Endothelial cell of umbilical vein (primary cell): ENCODE results near the gene NTSR1.

Experiments
- POLR2A ChIP-seq: IDR thresholded peaks from 2 replicates; pipeline ENCODE4 v1.6.1; 2012; ENCODE audit warnings: low read depth, mild to moderate bottlenecking, control low read depth, low read length
- POLR2AphosphoS5 ChIP-seq: IDR thresholded peaks from 2 replicates; pipeline ENCODE4 v1.6.1; 2012; ENCODE audit warnings: low read depth, mild to moderate bottlenecking, control low read depth, low read length, moderate library complexity; ENCODE audit not compliant: insufficient read depth
- TF ChIP-seq, protein P1 (sequence below), 2 donors: IDR thresholded peaks; 1 replicate in 1 of 2; 2 replicates in 1 of 2; pipeline ENCODE4 v1.5.1; 2011; ENCODE audit warnings: low read length in 2 of 2, mild to moderate bottlenecking in 2 of 2, moderate library complexity in 2 of 2, control low read depth in 1 of 2, inconsistent platforms in 1 of 2, low read depth in 1 of 2; ENCODE audit not compliant: insufficient read depth in 1 of 2; ENCODE audit errors: extremely low read depth in 1 of 2

DNA sequence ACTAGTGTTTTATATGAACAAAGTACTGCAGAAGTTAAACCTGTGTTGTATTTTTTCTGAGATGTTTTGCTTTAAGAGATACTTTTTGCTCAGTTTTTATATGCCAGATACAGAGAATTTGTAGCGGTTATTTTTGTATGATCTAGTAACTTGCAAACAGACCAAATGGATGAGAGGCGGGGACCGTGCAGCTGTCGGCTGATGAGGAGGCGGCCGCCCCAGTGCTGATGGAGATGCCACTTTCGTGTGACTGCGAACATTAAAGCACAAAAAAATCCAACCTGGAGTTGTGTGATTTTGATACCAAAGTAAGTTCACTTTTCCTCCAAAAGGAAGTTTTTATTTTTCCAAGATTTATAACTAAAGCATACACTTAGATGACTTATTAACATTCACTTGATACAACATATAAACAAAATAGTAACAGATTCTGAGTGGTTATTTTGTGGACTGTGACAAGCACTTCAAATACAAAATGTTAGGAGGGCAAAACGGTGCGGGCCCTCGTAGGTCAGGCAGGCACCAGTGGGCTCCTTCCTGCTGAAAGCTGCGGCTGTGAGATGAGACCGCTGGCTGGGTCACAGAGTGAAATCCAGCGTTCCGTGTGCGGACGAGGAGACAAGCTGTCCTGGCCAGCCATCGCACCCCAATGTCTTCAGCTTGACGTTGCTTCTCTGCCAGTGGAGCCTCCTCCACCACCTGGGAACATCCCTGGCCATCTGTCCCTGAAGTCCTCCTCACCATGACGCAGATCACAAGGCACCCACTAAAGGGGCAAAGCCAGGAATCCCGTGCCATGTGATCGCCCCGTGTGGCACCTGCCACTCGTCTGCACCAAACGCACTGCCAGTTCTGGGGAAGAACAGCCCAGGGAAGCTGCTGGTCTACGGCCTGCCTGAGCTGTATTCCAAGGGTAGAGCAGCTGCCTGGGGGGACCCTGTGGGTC is 92.0 kb downstream of the NTSR1 start:
- TF ChIP-seq POLR2A, result no peak
- TF ChIP-seq, protein P1, sequence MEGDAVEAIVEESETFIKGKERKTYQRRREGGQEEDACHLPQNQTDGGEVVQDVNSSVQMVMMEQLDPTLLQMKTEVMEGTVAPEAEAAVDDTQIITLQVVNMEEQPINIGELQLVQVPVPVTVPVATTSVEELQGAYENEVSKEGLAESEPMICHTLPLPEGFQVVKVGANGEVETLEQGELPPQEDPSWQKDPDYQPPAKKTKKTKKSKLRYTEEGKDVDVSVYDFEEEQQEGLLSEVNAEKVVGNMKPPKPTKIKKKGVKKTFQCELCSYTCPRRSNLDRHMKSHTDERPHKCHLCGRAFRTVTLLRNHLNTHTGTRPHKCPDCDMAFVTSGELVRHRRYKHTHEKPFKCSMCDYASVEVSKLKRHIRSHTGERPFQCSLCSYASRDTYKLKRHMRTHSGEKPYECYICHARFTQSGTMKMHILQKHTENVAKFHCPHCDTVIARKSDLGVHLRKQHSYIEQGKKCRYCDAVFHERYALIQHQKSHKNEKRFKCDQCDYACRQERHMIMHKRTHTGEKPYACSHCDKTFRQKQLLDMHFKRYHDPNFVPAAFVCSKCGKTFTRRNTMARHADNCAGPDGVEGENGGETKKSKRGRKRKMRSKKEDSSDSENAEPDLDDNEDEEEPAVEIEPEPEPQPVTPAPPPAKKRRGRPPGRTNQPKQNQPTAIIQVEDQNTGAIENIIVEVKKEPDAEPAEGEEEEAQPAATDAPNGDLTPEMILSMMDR (IDR thresholded peaks at IDR 0.05; ENCODE audit: extremely low read depth in 1 of 2, insufficient read depth in 1 of 2, low read depth in 1 of 2, low read length in 2 of 2), result no peak
- no peak for TF ChIP-seq POLR2AphosphoS5
